GM19324 (cell line): Measurements from ENCODE around the gene EVA1C.
"Not testable (repeated sequence)": the region's sequence is repeated elsewhere in the genome, so short reads cannot be mapped to it uniquely, and the experiment has no call there.

Experiments
- ATAC-seq: cut with Tn5 transposase; IDR thresholded peaks from one replicate; pipeline ENCODE4 v1.9.1; 2021; ENCODE audit warnings: mild to moderate bottlenecking, moderate library complexity; ENCODE audit not compliant: unreplicated experiment, low FRiP score

EVA1C gene

GRCh38 chr21:32549886-32550285 is 137.4 kb downstream of the EVA1C start:
- ATAC-seq = no peak

DNA sequence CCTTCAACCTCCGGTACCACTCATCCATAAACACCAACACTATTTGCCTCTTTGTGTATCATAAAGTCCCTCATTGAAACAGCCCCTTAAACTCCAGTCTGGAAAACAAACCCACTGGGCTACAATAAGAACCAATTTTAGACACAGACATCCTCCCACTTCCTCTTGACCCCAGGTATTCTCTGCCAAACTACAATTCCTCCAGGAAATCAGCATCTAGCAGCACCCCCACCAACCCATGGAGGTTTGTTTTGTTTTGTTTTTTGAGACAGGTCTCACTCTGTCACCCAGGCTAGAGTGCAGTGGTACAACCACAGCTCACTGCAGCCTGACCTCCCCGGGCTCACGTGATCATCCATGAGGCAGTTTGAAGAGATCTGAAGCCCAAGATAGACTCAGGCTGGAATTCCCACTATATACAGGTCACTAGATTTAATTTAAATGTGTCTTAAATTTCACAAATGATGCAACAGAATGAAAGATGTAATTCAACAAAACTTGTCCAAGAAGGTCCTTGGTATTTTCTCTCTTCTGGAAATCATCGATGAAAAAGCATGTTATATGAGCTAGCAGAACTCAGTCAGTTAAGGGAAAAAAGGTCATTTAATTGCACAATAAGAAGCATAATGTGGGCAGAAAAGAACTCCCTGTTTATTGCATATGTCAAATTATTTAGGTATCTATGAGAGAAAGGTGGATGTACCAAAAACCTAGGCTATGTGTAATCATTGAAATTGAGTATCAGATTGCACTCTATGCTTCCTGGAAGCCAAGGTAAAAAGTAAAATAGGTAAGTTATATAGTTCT is 142.5 kb downstream of the EVA1C start:
- no peak for ATAC-seq

- no peak for ATAC-seq
Observed at GRCh38 chr21:32558106-32558505, 145.6 kb downstream of the EVA1C start.

GRCh38 chr21:32559006-32559610 is 146.6 kb downstream of the EVA1C start:
- no peak for ATAC-seq

DNA sequence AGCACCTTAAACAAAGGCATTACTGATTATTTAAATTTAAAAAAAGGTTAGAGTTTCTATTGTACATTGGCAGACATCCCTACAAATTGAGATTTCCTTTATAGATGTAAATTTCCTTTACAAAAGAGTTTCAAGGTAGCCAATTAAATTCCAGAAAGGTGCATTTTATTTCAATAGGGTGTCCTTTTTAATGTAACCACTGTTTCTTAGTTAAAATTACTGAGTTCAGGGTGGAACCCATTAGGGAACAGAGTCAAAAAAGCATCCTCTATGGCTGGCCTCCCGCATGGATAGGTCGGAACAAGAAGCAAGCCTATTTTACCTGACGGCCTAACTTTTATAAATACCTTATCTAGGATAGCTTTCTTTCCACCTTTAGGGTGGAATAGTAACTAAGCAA is 148.4 kb downstream of the EVA1C start:
- ATAC-seq = no peak

DNA sequence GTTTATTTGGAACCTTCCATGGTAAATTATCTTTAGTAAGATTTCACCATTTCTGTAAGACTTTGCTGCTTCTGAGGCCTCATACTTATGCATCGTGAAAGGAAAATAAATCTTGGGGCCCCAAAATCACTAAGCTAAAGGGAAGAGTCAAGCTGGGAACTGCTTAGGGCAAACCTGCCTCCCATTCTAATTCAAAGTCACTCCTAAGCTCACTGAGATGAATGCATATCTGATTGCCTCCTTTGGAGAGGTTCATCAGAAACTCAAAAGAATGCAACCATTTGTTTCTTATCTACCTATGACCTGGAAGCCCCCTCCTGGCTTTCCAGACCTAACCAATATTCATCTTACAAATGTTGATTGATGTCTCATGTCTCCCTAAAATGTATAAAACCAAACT is 149.0 kb downstream of the EVA1C start:
- not testable (repeated sequence) for ATAC-seq

GRCh38 chr21:32562426-32562825 is 149.9 kb downstream of the EVA1C start:
- ATAC-seq = no peak

DNA sequence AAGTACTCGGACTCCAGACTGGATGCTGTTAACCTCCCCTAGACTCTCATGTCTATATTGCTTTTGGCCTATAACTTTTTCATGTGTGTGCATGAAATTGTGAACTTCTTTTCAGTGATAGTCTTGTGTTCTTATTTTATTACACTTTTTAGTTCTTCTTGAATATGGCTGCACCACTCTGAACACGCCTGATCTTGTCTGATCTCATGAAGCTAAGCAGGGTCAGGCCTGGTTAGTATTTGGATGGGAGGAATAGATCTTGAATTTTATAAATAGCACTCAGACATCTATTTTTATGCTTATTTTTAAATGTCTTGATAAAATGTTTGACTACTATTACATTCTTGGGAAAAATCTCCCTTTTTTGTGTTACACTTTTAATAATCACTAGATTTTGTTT is 150.4 kb downstream of the EVA1C start:
- ATAC-seq = no peak
